OCI-LY7 (cell line): ENCODE results near the gene MXD1.

Experiments used
- CTCF ChIP-seq: fragments of 200-600 bp; sonication (generic); conservative IDR thresholded peaks from 2 replicates; pipeline ENCODE4 v1.5.1; 2014; ENCODE audit warnings: mild to moderate bottlenecking, antibody characterized with exemption, low read length, moderate library complexity, mixed read lengths
- EZH2phosphoT487 ChIP-seq: fragments of 200-600 bp; sonication (generic); IDR thresholded peaks from 2 replicates; pipeline ENCODE4 v1.6.1; 2018; ENCODE audit warnings: low read depth, borderline replicate concordance, mild to moderate bottlenecking, mixed run types, antibody characterized with exemption, low read length, moderate library complexity, mixed read lengths

GRCh38 chr2:69968609-69969008 lies 53.7 kb downstream of the MXD1 start:
- no peak for TF ChIP-seq CTCF
- no peak for TF ChIP-seq EZH2phosphoT487
